Measurements from ENCODE around the gene DLST.
A peak's percentile ranks its signal among the peaks of the same experiment; 100 is the strongest.

DLST gene

DNA sequence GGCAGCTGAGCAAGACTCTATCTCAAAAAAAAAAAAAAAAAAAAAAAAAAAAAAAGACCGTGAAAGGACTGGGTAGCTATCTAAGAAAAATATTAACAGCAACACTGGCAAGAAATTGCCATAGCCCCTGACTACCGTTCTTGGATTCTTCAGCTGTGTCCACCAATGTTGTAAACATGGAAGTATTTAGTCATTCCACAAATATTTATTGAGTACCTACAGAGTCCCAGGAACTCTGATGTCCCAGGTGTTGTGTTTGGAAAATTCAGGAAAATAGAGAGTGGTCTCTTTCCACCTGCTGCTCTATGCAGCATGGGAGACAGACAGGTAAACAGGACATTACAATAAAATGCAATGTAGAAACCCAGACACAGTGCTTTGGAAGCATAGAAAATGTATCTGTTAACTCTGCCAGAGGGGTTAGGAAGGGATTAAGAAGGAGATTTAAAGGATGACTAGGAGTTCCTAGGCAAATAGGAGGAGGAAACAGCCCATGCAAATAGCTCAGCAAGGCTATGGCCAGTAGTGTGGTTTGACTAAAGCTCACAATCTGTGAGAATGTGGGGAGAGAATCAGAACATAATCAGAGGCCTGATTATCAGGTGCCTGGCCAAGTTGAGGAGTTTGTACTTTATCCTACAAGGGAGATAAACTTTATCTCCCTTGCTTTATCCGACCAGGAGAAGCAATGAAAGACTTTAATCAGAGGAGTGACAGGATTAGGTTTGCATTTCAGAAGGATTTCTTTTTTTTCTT is 2.1 kb upstream of the DLST start:
- Histone ChIP-seq H3K9ac (ENCODE audit: low read depth, low read length, poor library complexity, severe bottlenecking) (no peak overlapping the region), H3F3A (ENCODE audit: low read depth) (no peaks in the 10 kb centered on the region), H4K20me1 (ENCODE audit: insufficient read depth, low read length, poor library complexity, severe bottlenecking) (peaks cover 27% of the 10 kb centered on the region), H3K9me2 (replicated peaks; ENCODE audit: low read depth, low read length) (no peaks in the 10 kb centered on the region), H3K9me3 (ENCODE audit: insufficient read depth, low read depth, low read length) (no peaks in the 10 kb centered on the region), H3K36me3 (ENCODE audit: insufficient read depth, low read length) (no peaks in the 10 kb centered on the region), H3K79me2 (ENCODE audit: insufficient read depth, low read length) (peaks cover 34% of the 10 kb centered on the region), H2AFZ (ENCODE audit: low read length) (no peak overlapping the region; the same call in 1 of the 2 replicates), H3K4me1 (ENCODE audit: insufficient read depth, low read length, poor library complexity, severe bottlenecking) (peaks cover 44% of the 10 kb centered on the region), H3K27me3 (ENCODE audit: insufficient read depth, low read length, poor library complexity, severe bottlenecking) (no peaks in the 10 kb centered on the region), H3K4me3 (ENCODE audit: low read length, poor library complexity, severe bottlenecking) (no peak overlapping the region), H3K4me2 (ENCODE audit: low read depth, low read length, poor library complexity, severe bottlenecking) (no peak overlapping the region)
- TF ChIP-seq EZH2phosphoT487 (IDR thresholded peaks at IDR 0.05; ENCODE audit: borderline replicate concordance): no peak
- TF ChIP-seq, protein P1, sequence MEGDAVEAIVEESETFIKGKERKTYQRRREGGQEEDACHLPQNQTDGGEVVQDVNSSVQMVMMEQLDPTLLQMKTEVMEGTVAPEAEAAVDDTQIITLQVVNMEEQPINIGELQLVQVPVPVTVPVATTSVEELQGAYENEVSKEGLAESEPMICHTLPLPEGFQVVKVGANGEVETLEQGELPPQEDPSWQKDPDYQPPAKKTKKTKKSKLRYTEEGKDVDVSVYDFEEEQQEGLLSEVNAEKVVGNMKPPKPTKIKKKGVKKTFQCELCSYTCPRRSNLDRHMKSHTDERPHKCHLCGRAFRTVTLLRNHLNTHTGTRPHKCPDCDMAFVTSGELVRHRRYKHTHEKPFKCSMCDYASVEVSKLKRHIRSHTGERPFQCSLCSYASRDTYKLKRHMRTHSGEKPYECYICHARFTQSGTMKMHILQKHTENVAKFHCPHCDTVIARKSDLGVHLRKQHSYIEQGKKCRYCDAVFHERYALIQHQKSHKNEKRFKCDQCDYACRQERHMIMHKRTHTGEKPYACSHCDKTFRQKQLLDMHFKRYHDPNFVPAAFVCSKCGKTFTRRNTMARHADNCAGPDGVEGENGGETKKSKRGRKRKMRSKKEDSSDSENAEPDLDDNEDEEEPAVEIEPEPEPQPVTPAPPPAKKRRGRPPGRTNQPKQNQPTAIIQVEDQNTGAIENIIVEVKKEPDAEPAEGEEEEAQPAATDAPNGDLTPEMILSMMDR (conservative IDR thresholded peaks at IDR 0.05; ENCODE audit: low read length): no peak

DNA sequence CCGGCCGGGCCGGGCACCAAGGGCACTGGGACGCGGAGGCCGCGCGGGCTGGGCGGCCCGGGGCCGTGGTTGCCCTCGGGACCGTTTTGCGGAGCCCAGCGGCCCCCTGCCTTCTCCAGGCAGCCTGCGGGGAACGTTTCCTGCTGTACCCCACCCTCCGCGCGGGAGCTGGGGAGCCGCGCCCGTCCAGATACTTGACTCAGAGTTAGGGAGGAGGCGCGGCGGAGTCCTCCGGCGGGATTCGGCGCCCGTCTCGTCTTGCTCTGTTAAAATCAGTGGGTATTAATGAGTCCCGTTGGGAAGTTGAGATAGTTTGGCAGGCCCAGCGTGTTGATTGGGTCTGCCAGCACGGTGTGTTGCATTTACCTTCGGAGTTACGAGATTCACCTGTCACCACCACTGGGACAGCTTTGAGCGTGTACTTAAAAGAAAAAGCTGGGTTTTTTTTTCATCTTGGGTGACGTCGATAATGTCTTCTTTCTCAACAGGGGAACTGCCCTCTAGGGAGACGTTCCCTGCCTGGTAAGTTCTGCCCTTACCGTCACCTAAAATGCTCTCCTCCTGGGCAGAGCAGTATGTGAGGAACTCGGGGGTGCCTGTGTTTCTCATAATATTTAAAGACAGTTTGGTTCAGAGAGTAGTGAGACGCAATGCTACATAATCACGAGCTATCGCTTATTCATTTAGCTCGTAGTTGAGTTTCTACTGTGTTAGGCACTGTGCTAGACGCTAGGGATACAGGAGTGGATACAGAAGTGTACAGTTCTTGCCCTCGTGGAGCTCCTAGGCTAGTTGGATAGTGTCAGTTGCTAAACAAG is 596 bp downstream of the DLST start:
- peaks cover 49% of the 10 kb centered on the region for H3K4me1 ChIP-seq (ENCODE audit: insufficient read depth, low read length, poor library complexity, severe bottlenecking)
- H3K9ac ChIP-seq (ENCODE audit: low read depth, low read length, poor library complexity, severe bottlenecking): peak overlapping the region; percentile 88
- H3F3A ChIP-seq (ENCODE audit: low read depth): no peaks in the 10 kb centered on the region
- peak overlapping the region; percentile 97 for H3K4me3 ChIP-seq (ENCODE audit: low read length, poor library complexity, severe bottlenecking)
- peaks cover 50% of the 10 kb centered on the region for H4K20me1 ChIP-seq (ENCODE audit: insufficient read depth, low read length, poor library complexity, severe bottlenecking)
- TF ChIP-seq, protein P1 (conservative IDR thresholded peaks at IDR 0.05; ENCODE audit: low read length): no peak
- no peaks in the 10 kb centered on the region for H3K9me3 ChIP-seq (ENCODE audit: insufficient read depth, low read depth, low read length)
- H3K79me2 ChIP-seq (ENCODE audit: insufficient read depth, low read length): peaks cover 60% of the 10 kb centered on the region
- no peaks in the 10 kb centered on the region for H3K27me3 ChIP-seq (ENCODE audit: insufficient read depth, low read length, poor library complexity, severe bottlenecking)
- H3K4me2 ChIP-seq (ENCODE audit: low read depth, low read length, poor library complexity, severe bottlenecking): peak overlapping the region; percentile 75
- H3K36me3 ChIP-seq (ENCODE audit: insufficient read depth, low read length): 0 out of 2 replicates have a peak, but pooled peaks cover 11% of the 10 kb centered on the region
- no peaks in the 10 kb centered on the region for H3K9me2 ChIP-seq (replicated peaks; ENCODE audit: low read depth, low read length)
- peak overlapping the region; percentile 98 for H2AFZ ChIP-seq (ENCODE audit: low read length)

DNA sequence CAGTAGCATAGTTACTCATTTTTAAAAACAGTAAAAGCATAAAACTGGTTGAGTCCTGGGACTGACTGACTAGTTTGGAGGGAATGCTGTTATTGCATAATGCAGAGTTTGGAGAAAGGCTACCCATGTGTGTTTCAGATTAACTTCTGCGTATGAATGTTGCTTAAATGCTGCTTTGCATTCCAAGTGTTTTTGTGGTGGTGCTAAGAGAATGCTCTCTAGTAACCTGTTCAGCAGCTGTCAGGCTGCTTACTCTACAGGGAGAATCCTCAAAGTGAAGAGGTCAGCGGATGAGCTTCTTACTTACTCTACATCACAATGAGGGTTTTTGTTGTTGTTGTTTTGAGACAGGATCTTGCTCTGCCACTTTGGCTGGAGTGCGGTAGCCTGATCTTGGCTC is 4.3 kb downstream of the DLST start:
- H3K79me2 ChIP-seq (ENCODE audit: insufficient read depth, low read length): peaks cover 77% of the 10 kb centered on the region
- TF ChIP-seq EZH2phosphoT487 (IDR thresholded peaks at IDR 0.05; ENCODE audit: borderline replicate concordance): no peak
- TF ChIP-seq, protein P1 (conservative IDR thresholded peaks at IDR 0.05; ENCODE audit: low read length): no peak
- H4K20me1 ChIP-seq (ENCODE audit: insufficient read depth, low read length, poor library complexity, severe bottlenecking): peaks cover 60% of the 10 kb centered on the region
- H3K4me1 ChIP-seq (ENCODE audit: insufficient read depth, low read length, poor library complexity, severe bottlenecking): peaks cover 55% of the 10 kb centered on the region
- H3K9ac ChIP-seq (ENCODE audit: low read depth, low read length, poor library complexity, severe bottlenecking): no peak overlapping the region
- H3K4me2 ChIP-seq (ENCODE audit: low read depth, low read length, poor library complexity, severe bottlenecking): peak overlapping the region; percentile 75
- H3K9me2 ChIP-seq (replicated peaks; ENCODE audit: low read depth, low read length): no peaks in the 10 kb centered on the region
- peak overlapping the region; percentile 97 for H3K4me3 ChIP-seq (ENCODE audit: low read length, poor library complexity, severe bottlenecking)
- H3K27me3 ChIP-seq (ENCODE audit: insufficient read depth, low read length, poor library complexity, severe bottlenecking): no peaks in the 10 kb centered on the region
- peaks cover 28% of the 10 kb centered on the region; the same call in 1 of the 2 replicates for H3K36me3 ChIP-seq (ENCODE audit: insufficient read depth, low read length)
- H3F3A ChIP-seq (ENCODE audit: low read depth): no peaks in the 10 kb centered on the region
- H2AFZ ChIP-seq (ENCODE audit: low read length): no peak overlapping the region
- no peaks in the 10 kb centered on the region for H3K9me3 ChIP-seq (ENCODE audit: insufficient read depth, low read depth, low read length)

Measured in Loucy (cell line).